Neural progenitor cell (in vitro differentiated cells): ENCODE results near the gene EDAR. TPM values are rescaled to one million over a fixed set of nuclear protein-coding genes. Genes with fewer than 3 reads are reported as not detected.
A peak's percentile ranks its signal among the peaks of the same experiment; 100 is the strongest.

Experiments used
- DNase-seq: peaks from one replicate; pipeline ENCODE4 v3.0.0-alpha.2; 2016; ENCODE audit warnings: low spot score
- H2AFZ ChIP-seq: fragments of 200-600 bp; sonication (generic); replicated peaks from 2 replicates; pipeline ENCODE4 v1.6.1; 2016; ENCODE audit warnings: antibody characterized with exemption
- H3F3A ChIP-seq: fragments of 200-600 bp; sonication (generic); 2 replicates; pipeline ENCODE4 v1.6.1; 2016; ENCODE audit warnings: antibody characterized with exemption, low read depth
- H3K27ac ChIP-seq: fragments of 200-600 bp; sonication (generic); 2 replicates; pipeline ENCODE4 v1.5.1; 2016; ENCODE audit warnings: mild to moderate bottlenecking
- H3K27me3 ChIP-seq: fragments of 200-600 bp; sonication (generic); 2 replicates; pipeline ENCODE4 v1.6.1; 2016; ENCODE audit warnings: mild to moderate bottlenecking, moderate library complexity
- H3K36me3 ChIP-seq: fragments of 200-600 bp; sonication (generic); 2 replicates; pipeline ENCODE4 v1.5.1; 2016
- H3K4me1 ChIP-seq: fragments of 200-600 bp; sonication (generic); 2 replicates; pipeline ENCODE4 v1.6.1; 2016; ENCODE audit warnings: mixed run types
- H3K4me2 ChIP-seq: fragments of 200-600 bp; sonication (generic); 2 replicates; pipeline ENCODE4 v1.6.1; 2016
- H3K4me3 ChIP-seq: fragments of 200-600 bp; sonication (generic); 2 replicates; pipeline ENCODE4 v1.5.1; 2016
- H3K79me2 ChIP-seq: fragments of 200-600 bp; sonication (generic); 2 replicates; pipeline ENCODE4 v1.6.1; 2016; ENCODE audit warnings: low read depth
- H3K9ac ChIP-seq: fragments of 200-600 bp; sonication (generic); 2 replicates; pipeline ENCODE4 v1.6.1; 2016
- H3K9me3 ChIP-seq: fragments of 200-600 bp; sonication (generic); 2 replicates; pipeline ENCODE4 v1.5.1; 2016; ENCODE audit warnings: low read depth
- H4K20me1 ChIP-seq: fragments of 200-600 bp; sonication (generic); 2 replicates; pipeline ENCODE4 v1.6.1; 2016; ENCODE audit warnings: low read depth
- H3K27ac Mint-ChIP-seq: 3 replicates; pipeline ENCODE4 v1.8.0; 2021; ENCODE audit warnings: mixed read lengths
- H3K27me3 Mint-ChIP-seq: 2 replicates; pipeline ENCODE4 v1.8.0; 2022; ENCODE audit warnings: low read depth, mild to moderate bottlenecking, inconsistent platforms, moderate library complexity, mixed read lengths; ENCODE audit not compliant: insufficient read depth
- H3K36me3 Mint-ChIP-seq: 3 replicates; pipeline ENCODE4 v1.8.0; 2021; ENCODE audit warnings: mixed read lengths
- H3K4me1 Mint-ChIP-seq: 3 replicates; pipeline ENCODE4 v1.8.0; 2021; ENCODE audit warnings: mixed read lengths
- H3K4me3 Mint-ChIP-seq: 3 replicates; pipeline ENCODE4 v1.8.0; 2021; ENCODE audit warnings: mild to moderate bottlenecking, moderate library complexity, mixed read lengths
- H3K9me3 Mint-ChIP-seq: 3 replicates; pipeline ENCODE4 v1.8.0; 2020; ENCODE audit warnings: mixed read lengths
- EZH2 ChIP-seq: fragments of 200-600 bp; sonication (generic); IDR thresholded peaks from 2 replicates; pipeline ENCODE4 v1.6.1; 2017; ENCODE audit warnings: antibody characterized with exemption, mild to moderate bottlenecking, moderate library complexity
- EZH2phosphoT487 ChIP-seq: fragments of 200-600 bp; sonication (generic); IDR thresholded peaks from 2 replicates; pipeline ENCODE4 v1.6.1; 2017; ENCODE audit warnings: antibody characterized with exemption
- total RNA-seq: library from RNA; depleted of rRNA; stranded (reverse); fragments of >200 nt; gene quantifications from 2 replicates; pipeline ENCODE4 v1.2.3, GENCODE V29; 2015; ENCODE audit warnings: low replicate concordance
- TF ChIP-seq, protein P1 (sequence below): fragments of 200-600 bp; sonication (generic); IDR thresholded peaks from 2 replicates; pipeline ENCODE4 v1.5.1; 2017; ENCODE audit warnings: antibody characterized with exemption, mild to moderate bottlenecking

EDAR gene
- total RNA-seq, 1 donor from 2014 or later, result not detected

DNA sequence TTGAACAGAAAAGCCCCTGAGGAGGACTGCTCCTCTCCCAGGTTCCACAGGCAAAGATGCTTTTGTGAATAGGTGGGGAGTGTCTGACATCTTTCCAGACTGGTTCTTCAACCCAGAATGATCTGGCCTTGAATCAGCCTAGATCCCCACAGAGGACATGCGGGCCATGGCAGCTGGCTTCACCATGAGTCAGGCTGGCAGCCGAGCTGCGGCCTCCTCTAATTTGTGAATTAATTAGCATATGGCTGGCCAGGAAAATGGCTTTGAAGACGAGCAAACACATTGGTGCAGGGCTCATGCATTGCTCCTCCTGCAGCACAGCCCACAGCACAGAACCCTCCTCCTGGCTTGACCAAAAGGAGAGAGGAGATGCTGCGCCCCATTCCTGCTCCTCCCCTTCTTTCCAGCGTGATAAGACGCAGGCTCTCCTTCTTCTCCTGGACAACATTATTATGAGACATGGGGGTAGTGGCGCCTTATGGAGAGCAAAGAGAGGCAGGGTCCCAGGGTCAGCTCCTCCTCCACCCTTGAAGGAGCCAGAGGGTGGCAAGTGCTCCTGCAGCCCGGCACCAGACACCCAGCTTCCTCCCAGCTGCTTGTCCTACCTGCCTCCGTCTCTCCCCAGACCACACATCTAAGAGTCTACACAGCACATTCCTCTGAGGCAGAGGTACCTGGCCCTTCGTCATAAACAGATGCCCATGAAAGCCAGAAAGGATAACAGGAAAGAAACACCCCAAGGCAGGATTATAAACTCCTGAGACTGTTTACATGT lies 66.7 kb downstream of the EDAR start:
- Histone ChIP-seq H3K27ac (no peak overlapping the region), H3K79me2 (no peaks in the 10 kb centered on the region), H4K20me1 (peaks cover 7% of the 10 kb centered on the region), H3F3A (peaks cover 5% of the 10 kb centered on the region), H2AFZ (no peak overlapping the region), H3K4me1 (peaks cover 21% of the 10 kb centered on the region), H3K4me2 (no peak overlapping the region), H3K9ac (no peak overlapping the region), H3K27me3 (no peaks in the 10 kb centered on the region), H3K9me3 (no peaks in the 10 kb centered on the region), H3K36me3 (no peaks in the 10 kb centered on the region), H3K4me3 (no peak overlapping the region)
- Mint-ChIP-seq H3K27me3 (peaks cover 23% of the 10 kb centered on the region), H3K4me3 (no peak overlapping the region), H3K36me3 (no peaks in the 10 kb centered on the region), H3K9me3 (peaks cover 2% of the 10 kb centered on the region), H3K4me1 (peaks cover 55% of the 10 kb centered on the region), H3K27ac (peak overlapping the region; percentile 9)
- TF ChIP-seq EZH2phosphoT487 (no peak), EZH2 (no peak)
- TF ChIP-seq, protein P1, sequence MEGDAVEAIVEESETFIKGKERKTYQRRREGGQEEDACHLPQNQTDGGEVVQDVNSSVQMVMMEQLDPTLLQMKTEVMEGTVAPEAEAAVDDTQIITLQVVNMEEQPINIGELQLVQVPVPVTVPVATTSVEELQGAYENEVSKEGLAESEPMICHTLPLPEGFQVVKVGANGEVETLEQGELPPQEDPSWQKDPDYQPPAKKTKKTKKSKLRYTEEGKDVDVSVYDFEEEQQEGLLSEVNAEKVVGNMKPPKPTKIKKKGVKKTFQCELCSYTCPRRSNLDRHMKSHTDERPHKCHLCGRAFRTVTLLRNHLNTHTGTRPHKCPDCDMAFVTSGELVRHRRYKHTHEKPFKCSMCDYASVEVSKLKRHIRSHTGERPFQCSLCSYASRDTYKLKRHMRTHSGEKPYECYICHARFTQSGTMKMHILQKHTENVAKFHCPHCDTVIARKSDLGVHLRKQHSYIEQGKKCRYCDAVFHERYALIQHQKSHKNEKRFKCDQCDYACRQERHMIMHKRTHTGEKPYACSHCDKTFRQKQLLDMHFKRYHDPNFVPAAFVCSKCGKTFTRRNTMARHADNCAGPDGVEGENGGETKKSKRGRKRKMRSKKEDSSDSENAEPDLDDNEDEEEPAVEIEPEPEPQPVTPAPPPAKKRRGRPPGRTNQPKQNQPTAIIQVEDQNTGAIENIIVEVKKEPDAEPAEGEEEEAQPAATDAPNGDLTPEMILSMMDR, result no peak
- DNase-seq, result no peak

DNA sequence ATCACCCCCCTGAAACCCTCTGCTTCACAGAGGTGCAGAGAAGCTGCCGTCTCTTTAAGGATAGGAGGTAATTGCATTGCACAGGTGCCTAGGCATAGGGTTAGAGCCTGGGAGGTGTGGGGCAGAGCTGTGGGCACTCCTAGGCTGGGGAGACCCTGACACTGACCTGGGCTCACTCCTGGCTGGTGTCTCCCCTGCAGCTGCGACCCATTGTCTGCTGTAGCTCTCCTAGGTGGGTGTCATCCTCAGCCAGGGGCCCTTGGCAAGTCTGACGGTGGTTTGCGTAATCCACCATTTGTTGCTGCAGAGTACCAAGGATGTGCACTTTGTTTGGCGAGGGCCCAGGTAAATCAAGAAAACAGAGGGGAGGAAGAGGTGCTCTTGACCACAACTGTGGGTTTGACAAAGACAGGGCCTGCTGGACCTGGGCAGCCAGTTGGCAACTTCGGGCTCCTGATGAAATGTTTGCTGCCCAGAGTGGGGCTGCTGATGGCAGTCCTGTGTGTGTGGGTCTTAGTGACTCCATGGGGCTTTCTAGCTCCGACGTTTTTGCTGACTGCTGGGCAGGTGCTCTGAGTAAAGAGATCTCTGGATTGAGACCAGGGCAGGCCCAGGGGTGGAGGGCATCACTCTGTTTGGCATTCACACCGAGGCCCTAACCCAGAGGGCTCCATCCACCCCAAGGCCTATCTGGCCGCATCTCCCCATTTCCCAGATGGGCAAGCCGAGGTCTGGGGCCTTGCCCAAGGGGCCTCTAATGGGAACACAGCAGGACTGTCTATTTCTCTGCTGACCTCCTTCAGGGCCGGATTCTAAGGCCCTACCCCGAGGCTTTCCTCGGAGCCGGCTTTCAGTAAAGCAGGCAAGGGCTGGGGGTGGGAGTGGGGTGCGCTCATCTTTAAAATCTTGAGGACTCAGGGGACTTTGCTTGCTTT lies 67.7 kb downstream of the EDAR start:
- Histone ChIP-seq H3K4me3 (no peak overlapping the region), H3F3A (peaks cover 5% of the 10 kb centered on the region), H3K4me2 (no peak overlapping the region), H3K4me1 (peaks cover 31% of the 10 kb centered on the region), H3K27ac (no peak overlapping the region), H3K9ac (no peak overlapping the region), H3K36me3 (no peaks in the 10 kb centered on the region), H3K79me2 (no peaks in the 10 kb centered on the region), H2AFZ (no peak overlapping the region), H4K20me1 (peaks cover 7% of the 10 kb centered on the region), H3K9me3 (no peaks in the 10 kb centered on the region), H3K27me3 (no peaks in the 10 kb centered on the region)
- Mint-ChIP-seq H3K4me3 (no peak overlapping the region), H3K4me1 (peaks cover 64% of the 10 kb centered on the region), H3K27ac (peak overlapping the region; percentile 88), H3K36me3 (no peaks in the 10 kb centered on the region), H3K27me3 (peaks cover 23% of the 10 kb centered on the region), H3K9me3 (peaks cover 2% of the 10 kb centered on the region)
- no peak for DNase-seq
- TF ChIP-seq, protein P1, result no peak
- TF ChIP-seq EZH2 (no peak), EZH2phosphoT487 (no peak)

DNA sequence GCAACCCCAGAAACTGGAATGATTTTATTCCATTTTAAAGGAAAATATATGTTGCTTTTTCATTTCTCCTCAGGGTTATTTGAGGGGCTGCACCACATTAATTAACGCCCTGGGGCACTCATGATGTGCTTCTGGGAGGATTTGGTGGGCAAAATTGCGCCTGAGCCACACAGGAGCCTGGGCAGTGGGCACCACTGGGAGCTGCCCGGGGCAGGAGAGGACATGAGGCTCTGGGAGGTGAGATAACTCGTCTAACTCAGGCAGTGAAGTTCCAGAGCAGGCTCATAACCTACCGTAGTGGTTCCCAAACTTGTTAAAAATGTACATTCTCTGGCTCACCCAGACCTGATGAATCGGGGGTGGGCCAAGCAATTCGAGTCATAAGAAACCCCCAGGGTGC lies 68.3 kb downstream of the EDAR start:
- H4K20me1 ChIP-seq, result peaks cover 7% of the 10 kb centered on the region
- H3K4me2 ChIP-seq, result no peak overlapping the region

More for the DNA sequence above, 68.3 kb downstream of the EDAR start:
- peaks cover 5% of the 10 kb centered on the region for H3F3A ChIP-seq
- Mint-ChIP-seq H3K36me3 (no peaks in the 10 kb centered on the region), H3K4me1 (peaks cover 68% of the 10 kb centered on the region), H3K9me3 (no peaks in the 10 kb centered on the region), H3K4me3 (no peak overlapping the region), H3K27ac (peak overlapping the region; percentile 88), H3K27me3 (peaks cover 21% of the 10 kb centered on the region)
- DNase-seq, result no peak
- no peak overlapping the region for H3K4me3 ChIP-seq
- no peaks in the 10 kb centered on the region for H3K9me3 ChIP-seq
- no peaks in the 10 kb centered on the region for H3K36me3 ChIP-seq
- H3K27me3 ChIP-seq, result no peaks in the 10 kb centered on the region
- H3K9ac ChIP-seq, result no peak overlapping the region
- H3K4me1 ChIP-seq, result peaks cover 37% of the 10 kb centered on the region
- no peak overlapping the region for H2AFZ ChIP-seq
- H3K79me2 ChIP-seq, result no peaks in the 10 kb centered on the region
- TF ChIP-seq EZH2, result no peak
- TF ChIP-seq, protein P1, result no peak
- TF ChIP-seq EZH2phosphoT487, result no peak
- H3K27ac ChIP-seq, result no peak overlapping the region
